HG03575 (cell line): ENCODE data around the gene HEMGN.

Source experiments
- ATAC-seq: cut with Tn5 transposase; IDR thresholded peaks from one replicate; pipeline ENCODE4 v1.9.1; 2021; ENCODE audit not compliant: unreplicated experiment, insufficient number of reproducible peaks, low FRiP score; ENCODE audit errors: extremely low read depth

HEMGN gene

DNA sequence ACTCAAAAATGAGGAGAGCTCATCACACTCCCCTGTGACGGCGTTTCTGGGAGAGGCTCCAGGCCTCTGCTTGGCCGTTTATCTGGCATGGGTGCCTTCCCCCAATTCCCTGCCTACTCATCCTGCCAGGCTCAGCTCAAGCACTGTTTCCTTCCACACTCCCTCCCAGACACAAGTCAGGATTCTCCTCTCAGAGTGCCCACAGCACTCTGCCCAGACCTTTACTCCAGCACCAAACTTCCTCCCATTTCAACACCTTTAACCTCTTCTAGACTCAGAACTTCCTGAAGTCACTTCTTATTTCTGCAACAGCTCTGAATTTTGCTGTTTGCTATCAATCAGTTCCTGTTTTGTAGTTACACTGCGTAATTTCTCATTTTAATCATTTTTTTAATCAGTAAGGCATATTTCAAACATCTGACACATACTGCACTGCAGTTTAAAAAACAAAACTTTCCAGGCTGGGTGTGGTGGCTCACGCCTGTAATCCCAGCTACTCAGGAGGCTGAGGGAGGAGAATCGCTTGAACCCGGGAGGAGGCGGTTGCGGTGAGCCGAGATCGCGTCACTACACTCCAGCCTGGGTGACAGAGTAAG is 31.6 kb downstream of the HEMGN start:
- no peak for ATAC-seq

- no peak for ATAC-seq
Measured at GRCh38 chr9:97905228-97905627, 32.7 kb downstream of the HEMGN start.

DNA sequence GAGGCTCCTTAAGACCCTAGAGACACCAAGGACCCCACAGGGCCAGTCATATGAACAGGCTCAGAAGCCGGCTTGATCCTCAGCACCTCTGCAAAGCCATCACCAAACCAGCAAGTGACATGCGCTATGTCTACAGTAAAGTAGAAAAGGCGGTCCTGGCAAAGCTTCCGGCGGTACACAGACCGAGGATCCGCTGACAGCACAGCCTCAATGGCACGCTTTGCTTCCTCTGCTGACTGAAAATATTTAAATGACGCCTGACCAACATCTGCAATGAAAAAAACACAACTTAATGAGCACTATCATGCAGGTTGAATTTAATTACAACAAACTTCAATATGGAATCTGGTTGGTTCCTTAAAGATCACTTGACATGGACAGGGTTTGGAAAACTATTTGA is 33.2 kb downstream of the HEMGN start:
- ATAC-seq = no peak

DNA sequence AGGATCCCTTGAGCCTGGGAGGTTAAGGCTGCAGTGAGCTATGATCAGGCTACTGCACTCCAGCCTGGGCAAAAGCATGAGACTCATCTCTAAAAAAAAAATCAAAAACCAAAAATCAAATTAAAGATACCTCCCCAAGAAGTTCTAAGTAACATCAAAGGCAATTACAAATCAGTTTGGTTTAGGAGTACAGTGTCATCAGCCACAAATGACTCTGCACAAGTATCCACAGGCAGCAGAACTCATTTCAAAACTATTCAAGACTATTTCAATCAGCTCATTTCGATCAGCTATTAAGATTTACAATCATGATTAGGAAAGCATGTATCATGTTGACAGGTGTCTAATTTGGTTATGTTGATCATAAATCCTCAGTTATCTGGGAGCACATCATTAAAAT is 34.8 kb downstream of the HEMGN start:
- ATAC-seq = no peak

DNA sequence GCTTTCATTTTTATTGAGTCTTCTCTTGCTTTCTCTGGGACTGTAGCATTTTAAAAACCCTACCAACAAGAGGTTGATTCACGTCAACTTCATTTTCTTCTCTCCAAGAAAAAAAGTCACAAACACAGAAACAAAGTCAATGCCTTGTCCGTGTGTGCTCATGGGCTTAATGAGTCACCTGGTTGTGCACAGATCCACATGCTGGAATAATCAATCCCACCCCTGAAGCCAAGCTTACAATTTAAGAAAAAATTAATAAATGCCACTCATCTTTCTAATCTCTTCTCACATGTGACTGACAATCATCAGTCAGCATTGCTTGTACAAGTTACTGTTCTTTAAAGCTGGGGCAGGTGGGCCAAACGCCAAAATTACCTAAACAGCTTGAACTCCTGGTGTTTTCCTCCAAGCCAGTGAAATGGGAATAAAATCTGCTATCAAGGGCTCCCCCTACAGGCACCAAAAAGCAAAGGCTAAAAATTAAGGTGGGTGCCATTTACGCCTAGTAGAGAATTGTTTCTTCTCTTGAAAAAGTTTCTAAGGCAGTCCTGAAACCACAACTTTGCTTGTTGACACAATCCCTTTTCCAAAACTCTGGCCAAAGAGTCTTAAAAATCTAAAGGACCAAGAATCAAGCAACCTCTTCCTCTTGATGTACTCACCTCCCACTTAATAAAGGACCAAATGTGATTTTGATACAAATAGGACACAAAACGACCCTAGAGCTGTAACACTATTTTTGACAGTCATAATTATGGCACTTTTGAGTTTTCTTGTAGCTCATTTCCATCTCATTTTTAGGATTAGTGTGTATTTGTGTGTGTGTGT is 37.0 kb downstream of the HEMGN start:
- ATAC-seq = no peak

- ATAC-seq = no peak
Measured at GRCh38 chr9:97900103-97900737, 37.8 kb downstream of the HEMGN start.

DNA sequence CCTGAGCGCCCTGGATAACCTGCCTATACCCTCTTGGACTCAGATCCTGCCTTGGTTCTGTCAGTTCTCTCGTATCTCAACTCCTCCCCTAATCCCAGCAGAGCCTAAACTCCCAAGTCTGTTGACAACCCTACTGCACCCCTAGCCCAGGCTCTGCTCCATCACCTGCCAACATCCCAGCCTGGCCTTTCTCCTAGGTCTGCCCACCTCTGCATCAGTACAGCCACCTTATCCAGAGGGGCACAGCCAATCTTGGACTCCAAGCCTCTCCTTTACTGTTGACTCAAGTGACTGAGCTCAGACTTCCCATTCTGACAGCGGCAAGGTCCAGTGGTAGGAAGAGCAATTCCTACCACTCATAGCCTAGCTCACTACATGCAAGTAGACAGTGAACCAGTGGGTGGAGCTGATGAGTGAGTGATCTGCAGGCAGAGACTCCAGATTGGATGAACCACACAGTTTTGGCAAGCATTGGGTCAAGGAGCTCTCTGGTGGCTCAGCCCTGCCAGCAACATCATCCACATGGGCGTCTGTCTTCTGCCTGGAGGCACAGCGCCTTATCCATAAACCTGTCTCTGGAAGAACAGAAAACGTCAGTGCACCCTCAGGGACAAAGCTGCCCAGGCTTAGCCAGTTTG is 42.2 kb downstream of the HEMGN start:
- no peak for ATAC-seq

GRCh38 chr9:97895211-97895610 is 42.8 kb downstream of the HEMGN start:
- no peak for ATAC-seq

GRCh38 chr9:97892421-97892820 is 45.6 kb downstream of the HEMGN start:
- ATAC-seq = no peak

GRCh38 chr9:97891736-97892135 is 46.2 kb downstream of the HEMGN start:
- ATAC-seq = no peak

DNA sequence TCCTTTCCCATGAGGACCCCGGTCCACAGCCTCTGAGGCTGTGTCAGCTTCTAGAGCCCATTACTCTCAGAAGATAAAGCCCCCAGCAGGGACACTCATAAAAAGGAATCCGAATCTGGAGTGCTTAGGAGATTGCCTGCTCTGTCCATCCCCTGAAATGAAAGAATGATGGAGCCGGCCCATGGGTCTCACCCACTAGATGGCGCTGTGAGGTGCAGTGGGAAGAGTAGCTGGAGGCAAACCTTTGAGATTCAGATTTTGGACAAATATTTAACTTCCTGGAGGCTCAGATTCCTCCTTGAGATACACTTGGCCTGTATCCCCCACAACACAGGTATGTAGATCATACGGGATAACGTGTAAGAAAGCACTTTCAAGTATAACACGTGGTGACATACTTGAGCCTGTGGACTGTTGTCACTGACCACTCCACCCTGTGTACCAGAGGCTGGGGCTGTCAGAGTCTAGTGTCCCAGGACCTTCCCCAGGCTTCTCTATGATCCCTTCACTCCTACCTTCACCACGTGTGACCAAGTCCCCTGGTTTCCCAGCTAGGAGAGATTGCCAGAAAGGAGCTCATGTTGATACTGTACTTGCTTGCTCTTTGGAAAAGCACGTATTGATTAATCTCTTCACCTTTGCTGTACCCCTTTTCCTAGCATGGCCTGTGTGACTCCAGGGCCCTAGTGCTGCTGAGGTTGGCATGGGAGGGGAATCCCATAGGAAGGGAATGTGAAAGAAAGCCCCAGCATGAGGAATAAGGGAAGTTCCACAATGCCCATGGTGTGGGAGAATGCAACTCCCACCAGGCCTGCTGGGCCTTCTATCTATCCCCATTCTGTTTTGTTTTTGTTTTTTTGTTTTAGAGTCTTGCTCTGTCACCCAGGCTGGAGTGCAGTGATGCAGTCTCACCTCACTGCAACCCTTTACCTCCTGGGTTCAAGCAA is 47.8 kb downstream of the HEMGN start:
- no peak for ATAC-seq

- no peak for ATAC-seq
Measured at GRCh38 chr9:97880336-97880735, 57.6 kb downstream of the HEMGN start.
